Measurements from ENCODE around the gene SP3.

SP3 gene

GRCh38 chr2:173965372-173966025 lies at the start of gene SP3:
SP3 (minus strand) TSS chr2:173965373; CDS start chr2:173965171, 202 bp downstream.
- DNase-seq = peak; percentile 97
- Mint-ChIP-seq H3K27me3 (no peaks in the 10 kb centered on the region), H3K27ac (peak within 1 kb of the TSS; percentile 100), H3K4me1 (peaks cover 29% of the 10 kb centered on the region), H3K4me3 (peak within 1 kb of the TSS; percentile 80), H3K36me3 (peaks cover 25% of the 10 kb centered on the region), H3K9me3 (no peaks in the 10 kb centered on the region)
- CTCF ChIA-PET = no interaction called here

- Mint-ChIP-seq H3K27ac (no peak overlapping the region), H3K4me1 (peaks cover 3% of the 10 kb centered on the region), H3K36me3 (no peaks in the 10 kb centered on the region), H3K9me3 (no peaks in the 10 kb centered on the region), H3K4me3 (no peak overlapping the region), H3K27me3 (peaks cover 44% of the 10 kb centered on the region)
- no peak for DNase-seq
- CTCF ChIA-PET = no interaction called here
Observed at GRCh38 chr2:174014699-174015070, 49.5 kb upstream of the SP3 start.

- Mint-ChIP-seq H3K4me3 (no peak overlapping the region), H3K4me1 (peaks cover 3% of the 10 kb centered on the region), H3K27ac (no peak overlapping the region), H3K9me3 (no peaks in the 10 kb centered on the region), H3K27me3 (peaks cover 42% of the 10 kb centered on the region), H3K36me3 (no peaks in the 10 kb centered on the region)
- DNase-seq = no peak
- CTCF ChIA-PET = no interaction called here
Observed at GRCh38 chr2:174014011-174014698, 49.0 kb upstream of the SP3 start.

- CTCF ChIA-PET = no interaction called here
- Mint-ChIP-seq H3K27ac (no peak overlapping the region), H3K4me3 (peak overlapping the region; percentile 19), H3K4me1 (peaks cover 3% of the 10 kb centered on the region), H3K27me3 (peaks cover 41% of the 10 kb centered on the region), H3K36me3 (no peaks in the 10 kb centered on the region), H3K9me3 (no peaks in the 10 kb centered on the region)
- no peak for DNase-seq
Observed at GRCh38 chr2:174013315-174013751, 48.2 kb upstream of the SP3 start.

- H3K36me3 Mint-ChIP-seq = no peaks in the 10 kb centered on the region
- H3K9me3 Mint-ChIP-seq = no peaks in the 10 kb centered on the region
- CTCF ChIA-PET = no interaction called here
- no peak overlapping the region for H3K27ac Mint-ChIP-seq
- peaks cover 37% of the 10 kb centered on the region for H3K27me3 Mint-ChIP-seq
- peak overlapping the region; percentile 27 for H3K4me3 Mint-ChIP-seq
- peaks cover 3% of the 10 kb centered on the region for H3K4me1 Mint-ChIP-seq
- DNase-seq = peak; percentile 31
Observed at GRCh38 chr2:174012347-174013314, 47.5 kb upstream of the SP3 start.

- CTCF ChIA-PET = no interaction called here
- H3K4me1 Mint-ChIP-seq = peaks cover 3% of the 10 kb centered on the region
- H3K27ac Mint-ChIP-seq = no peak overlapping the region
- H3K27me3 Mint-ChIP-seq = peaks cover 37% of the 10 kb centered on the region
- DNase-seq = no peak
- no peaks in the 10 kb centered on the region for H3K36me3 Mint-ChIP-seq
- H3K9me3 Mint-ChIP-seq = no peaks in the 10 kb centered on the region
- no peak overlapping the region for H3K4me3 Mint-ChIP-seq
Observed at GRCh38 chr2:174011796-174012195, 46.6 kb upstream of the SP3 start.

- peaks cover 34% of the 10 kb centered on the region for H3K27me3 Mint-ChIP-seq
- CTCF ChIA-PET = interaction anchor here (0.6 kb wide), 1 partner anchor 524 kb away, joined by 3 read pairs; no protein-coding TSS in a partner anchor
- no peak for DNase-seq
- no peak overlapping the region for H3K4me3 Mint-ChIP-seq
- no peaks in the 10 kb centered on the region for H3K36me3 Mint-ChIP-seq
- peaks cover 3% of the 10 kb centered on the region for H3K4me1 Mint-ChIP-seq
- H3K9me3 Mint-ChIP-seq = no peaks in the 10 kb centered on the region
- no peak overlapping the region for H3K27ac Mint-ChIP-seq
Observed at GRCh38 chr2:174011173-174011572, 46.0 kb upstream of the SP3 start.

GRCh38 chr2:174009488-174010223 lies 44.5 kb upstream of the SP3 start:
- Mint-ChIP-seq H3K4me1 (peaks cover 3% of the 10 kb centered on the region), H3K4me3 (no peak overlapping the region), H3K27me3 (peaks cover 30% of the 10 kb centered on the region), H3K9me3 (no peaks in the 10 kb centered on the region), H3K27ac (no peak overlapping the region), H3K36me3 (no peaks in the 10 kb centered on the region)
- CTCF ChIA-PET = no interaction called here
- no peak for DNase-seq

- CTCF ChIA-PET = no interaction called here
- no peak overlapping the region for H3K27ac Mint-ChIP-seq
- DNase-seq = no peak
- no peaks in the 10 kb centered on the region for H3K9me3 Mint-ChIP-seq
- no peaks in the 10 kb centered on the region for H3K36me3 Mint-ChIP-seq
- peaks cover 26% of the 10 kb centered on the region for H3K27me3 Mint-ChIP-seq
- peaks cover 3% of the 10 kb centered on the region for H3K4me1 Mint-ChIP-seq
- H3K4me3 Mint-ChIP-seq = no peak overlapping the region
Observed at GRCh38 chr2:174008720-174009119, 43.5 kb upstream of the SP3 start.

GRCh38 chr2:174007010-174007409 lies 41.8 kb upstream of the SP3 start:
- H3K4me1 Mint-ChIP-seq = no peaks in the 10 kb centered on the region
- no peak overlapping the region for H3K4me3 Mint-ChIP-seq
- no peak overlapping the region for H3K27ac Mint-ChIP-seq
- H3K27me3 Mint-ChIP-seq = peaks cover 9% of the 10 kb centered on the region
- H3K36me3 Mint-ChIP-seq = no peaks in the 10 kb centered on the region
- no peak for DNase-seq
- H3K9me3 Mint-ChIP-seq = no peaks in the 10 kb centered on the region
- CTCF ChIA-PET = no interaction called here

- Mint-ChIP-seq H3K9me3 (no peaks in the 10 kb centered on the region), H3K27ac (no peak overlapping the region), H3K27me3 (peaks cover 11% of the 10 kb centered on the region), H3K4me1 (no peaks in the 10 kb centered on the region), H3K4me3 (no peak overlapping the region), H3K36me3 (no peaks in the 10 kb centered on the region)
- DNase-seq = no peak
- CTCF ChIA-PET = no interaction called here
Observed at GRCh38 chr2:174005801-174006419, 40.7 kb upstream of the SP3 start.

GRCh38 chr2:174004905-174005605 lies 39.9 kb upstream of the SP3 start:
- Mint-ChIP-seq H3K4me3 (no peak overlapping the region), H3K27ac (no peak overlapping the region), H3K36me3 (no peaks in the 10 kb centered on the region), H3K4me1 (no peaks in the 10 kb centered on the region), H3K9me3 (no peaks in the 10 kb centered on the region), H3K27me3 (peaks cover 9% of the 10 kb centered on the region)
- CTCF ChIA-PET = no interaction called here
- no peak for DNase-seq
